CD14-positive monocyte (primary cell): ENCODE measurements around the gene ZDHHC8. TPM values are rescaled to one million over a fixed set of nuclear protein-coding genes. Genes with fewer than 3 reads are reported as not detected.

Experiments
- DNase-seq, 3 donors: peaks; one replicate each; pipeline ENCODE4 v3.0.0-alpha.2; 2011 to 2022
- H2AFZ ChIP-seq: 2 replicates; pipeline ENCODE4 v1.6.0; 2012; ENCODE audit warnings: mild to moderate bottlenecking, low read depth, low read length, inconsistent platforms; ENCODE audit not compliant: insufficient read depth, poor library complexity, severe bottlenecking
- H3K27ac ChIP-seq, 2 donors: 1 replicate in 1 of 2; 2 replicates in 1 of 2; pipeline ENCODE4 v1.5.1; 2012 to 2013; ENCODE audit warnings: low read length in 2 of 2, control low read depth in 1 of 2, inconsistent platforms in 1 of 2, low read depth in 1 of 2, mild to moderate bottlenecking in 1 of 2
- H3K27me3 ChIP-seq, 2 donors: one replicate each; pipeline versions ENCODE4 v1.6.0 to v1.6.1; 2011 to 2013; ENCODE audit warnings: low read length in 2 of 2; ENCODE audit not compliant: control insufficient read depth in 2 of 2, insufficient read depth in 2 of 2
- H3K36me3 ChIP-seq, 2 donors: replicated peaks in 1 of 2; 1 replicate in 1 of 2; 2 replicates in 1 of 2; pipeline versions ENCODE4 v1.5.1 to v1.6.1; 2012 to 2013; ENCODE audit warnings: low read length in 2 of 2, control low read depth in 1 of 2, inconsistent platforms in 1 of 2, mild to moderate bottlenecking in 1 of 2; ENCODE audit not compliant: insufficient read depth in 2 of 2, control insufficient read depth in 1 of 2
- H3K4me1 ChIP-seq, 2 donors: 1 replicate in 1 of 2; 2 replicates in 1 of 2; pipeline versions ENCODE4 v1.5.1 to v1.6.1; 2012 to 2013; ENCODE audit warnings: low read length in 2 of 2, control low read depth in 1 of 2, inconsistent platforms in 1 of 2, mild to moderate bottlenecking in 1 of 2, moderate library complexity in 1 of 2; ENCODE audit not compliant: insufficient read depth in 2 of 2, control insufficient read depth in 1 of 2
- H3K4me2 ChIP-seq: replicated peaks from 2 replicates; pipeline ENCODE3; 2012; ENCODE audit warnings: low read length, moderate library complexity, mild to moderate bottlenecking; ENCODE audit not compliant: poor library complexity, severe bottlenecking; ENCODE audit errors: extremely low read depth
- H3K4me3 ChIP-seq, 3 experiments: fragments of 200-600 bp in 1 of 3; sonication (generic) in 1 of 3; replicated peaks in 1 of 3; 1 replicate in 2 of 3; 2 replicates in 1 of 3; pipeline ENCODE4 v1.5.1; 2011 to 2013; ENCODE audit warnings: low read length in 3 of 3, mild to moderate bottlenecking in 3 of 3, control low read depth in 2 of 3, low read depth in 2 of 3, inconsistent platforms in 1 of 3, moderate library complexity in 1 of 3
- H3K79me2 ChIP-seq: 2 replicates; pipeline ENCODE4 v1.6.0; 2012; ENCODE audit warnings: mild to moderate bottlenecking, control low read depth, inconsistent platforms, low read length, moderate library complexity; ENCODE audit not compliant: insufficient read depth
- H3K9ac ChIP-seq: 2 replicates; pipeline ENCODE4 v1.6.0; 2017; ENCODE audit warnings: low read length, mild to moderate bottlenecking; ENCODE audit not compliant: insufficient read depth, poor library complexity, severe bottlenecking
- H3K9me3 ChIP-seq, 2 donors: replicated peaks in 1 of 2; 1 replicate in 1 of 2; 2 replicates in 1 of 2; pipeline versions ENCODE4 v1.5.1 to v1.6.1; 2012 to 2013; ENCODE audit warnings: low read length in 2 of 2, control low read depth in 1 of 2; ENCODE audit not compliant: control insufficient read depth in 1 of 2, insufficient read depth in 1 of 2
- H4K20me1 ChIP-seq: 2 replicates; pipeline ENCODE4 v1.6.0; 2012; ENCODE audit warnings: mild to moderate bottlenecking, low read length, control low read depth, moderate library complexity; ENCODE audit not compliant: insufficient read depth
- H3K27ac Mint-ChIP-seq, 7 donors: one replicate each; pipeline ENCODE4 v1.8.0; 2020; ENCODE audit warnings: mild to moderate bottlenecking in 7 of 7, mixed read lengths in 7 of 7, moderate library complexity in 6 of 7, inconsistent platforms in 2 of 7
- H3K27me3 Mint-ChIP-seq, 3 donors: one replicate each; pipeline ENCODE4 v1.8.0; 2021 to 2022; ENCODE audit warnings: low read depth in 3 of 3, mild to moderate bottlenecking in 3 of 3, mixed read lengths in 3 of 3, moderate library complexity in 3 of 3, inconsistent platforms in 1 of 3
- H3K36me3 Mint-ChIP-seq, 2 donors: one replicate each; pipeline ENCODE4 v1.8.0; 2020; ENCODE audit warnings: mixed read lengths in 2 of 2, inconsistent platforms in 1 of 2, mild to moderate bottlenecking in 1 of 2
- H3K4me1 Mint-ChIP-seq: one replicate; pipeline ENCODE4 v1.8.0; 2020; ENCODE audit warnings: mild to moderate bottlenecking, mixed read lengths
- H3K4me3 Mint-ChIP-seq, 2 donors: one replicate each; pipeline ENCODE4 v1.8.0; 2020; ENCODE audit warnings: mild to moderate bottlenecking in 2 of 2, mixed read lengths in 2 of 2, moderate library complexity in 1 of 2
- H3K9me3 Mint-ChIP-seq, 7 donors: one replicate each; pipeline ENCODE4 v1.8.0; 2020 to 2022; ENCODE audit warnings: mixed read lengths in 7 of 7, mild to moderate bottlenecking in 6 of 7, moderate library complexity in 6 of 7, inconsistent platforms in 2 of 7
- WGBS: methylation state at CpG from one replicate; pipeline ENCODE4 v1.1.5; 2013; ENCODE audit warnings: missing lambda C conversion rate; ENCODE audit not compliant: insufficient coverage; 5-methylcytosine and 5-hydroxymethylcytosine counted together
- intact Hi-C, 2 donors: fragments of 100-400 bp; cut with micrococcal nuclease; formaldehyde crosslinking; loops; one replicate each; pipeline versions ENCODE4 v1.15.0 to v1.15.1; 2023
- polyA plus RNA-seq, 3 donors: library from polyadenylated mRNA; depleted of rRNA in 1 of 3; unstranded in 2 of 3; stranded (reverse) in 1 of 3; fragments of 300-500 nt in 2 of 3; fragments of >200 nt in 1 of 3; fragmentation: Illumina TruSeq in 2 of 3; gene quantifications; 1 replicate in 2 of 3; 2 replicates in 1 of 3; pipeline ENCODE4 v1.2.3, GENCODE V29; 2012 to 2021
- TF ChIP-seq, protein P1 (sequence below): fragments of 200-600 bp; IDR thresholded peaks from one replicate; pipeline ENCODE4 v1.8.0; 2022; ENCODE audit warnings: antibody characterized with exemption, mild to moderate bottlenecking

ZDHHC8 gene
- polyA plus RNA-seq, 3 donors, result 0.73 to 76.3 (median 1.1) TPM

DNA sequence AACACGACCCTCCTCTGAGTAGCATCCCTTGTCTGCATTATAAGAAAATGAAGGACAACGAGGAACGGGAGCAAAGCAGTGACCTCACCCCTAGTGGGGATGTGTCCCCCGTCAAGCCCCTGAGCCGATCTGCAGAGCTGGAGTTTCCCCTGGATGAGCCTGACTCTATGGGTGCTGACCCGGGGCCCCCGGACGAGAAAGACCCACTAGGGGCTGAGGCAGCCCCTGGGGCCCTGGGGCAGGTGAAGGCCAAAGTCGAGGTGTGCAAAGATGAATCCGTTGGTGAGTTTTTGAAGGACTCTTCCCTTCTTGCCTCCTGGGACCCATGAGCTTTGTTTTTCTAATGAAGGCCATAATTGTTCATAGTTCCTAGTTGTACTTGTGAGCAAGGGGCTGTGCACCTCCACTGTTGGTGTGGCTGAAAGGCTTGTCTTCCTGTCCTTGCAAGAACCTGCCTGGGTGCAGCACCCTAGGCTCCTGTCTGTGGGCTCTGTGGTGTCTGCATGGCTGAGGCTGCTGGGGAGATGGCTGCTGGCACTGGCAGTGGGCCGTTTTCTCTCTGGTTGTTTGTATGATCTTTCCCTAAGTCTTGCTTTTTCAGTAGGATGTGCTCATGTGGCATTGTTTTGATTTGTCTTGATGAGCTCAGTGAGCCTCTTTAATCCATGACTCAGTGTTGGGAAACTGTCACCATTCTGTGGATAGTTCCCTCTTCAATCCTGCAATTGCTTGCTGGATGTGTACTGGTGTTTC lies 41.5 kb upstream of the ZDHHC8 start:
- H3K9me3 ChIP-seq, result no peaks in the 10 kb centered on the region
- no peaks in the 10 kb centered on the region for H3K4me1 Mint-ChIP-seq
- peaks cover 0 to 4% (median 0%) of the 10 kb centered on the region in 7 donors for H3K9me3 Mint-ChIP-seq
- H3K9ac ChIP-seq, result no peak overlapping the region
- H3K36me3 ChIP-seq, result peaks cover 94 to 98% of the 10 kb centered on the region in 2 donors
- no peak overlapping the region for H3K4me2 ChIP-seq
- H3K27me3 Mint-ChIP-seq, result peaks cover 0 to 4% (median 0%) of the 10 kb centered on the region in 3 donors
- H3K4me3 Mint-ChIP-seq, result no peak overlapping the region
- TF ChIP-seq, protein P1, sequence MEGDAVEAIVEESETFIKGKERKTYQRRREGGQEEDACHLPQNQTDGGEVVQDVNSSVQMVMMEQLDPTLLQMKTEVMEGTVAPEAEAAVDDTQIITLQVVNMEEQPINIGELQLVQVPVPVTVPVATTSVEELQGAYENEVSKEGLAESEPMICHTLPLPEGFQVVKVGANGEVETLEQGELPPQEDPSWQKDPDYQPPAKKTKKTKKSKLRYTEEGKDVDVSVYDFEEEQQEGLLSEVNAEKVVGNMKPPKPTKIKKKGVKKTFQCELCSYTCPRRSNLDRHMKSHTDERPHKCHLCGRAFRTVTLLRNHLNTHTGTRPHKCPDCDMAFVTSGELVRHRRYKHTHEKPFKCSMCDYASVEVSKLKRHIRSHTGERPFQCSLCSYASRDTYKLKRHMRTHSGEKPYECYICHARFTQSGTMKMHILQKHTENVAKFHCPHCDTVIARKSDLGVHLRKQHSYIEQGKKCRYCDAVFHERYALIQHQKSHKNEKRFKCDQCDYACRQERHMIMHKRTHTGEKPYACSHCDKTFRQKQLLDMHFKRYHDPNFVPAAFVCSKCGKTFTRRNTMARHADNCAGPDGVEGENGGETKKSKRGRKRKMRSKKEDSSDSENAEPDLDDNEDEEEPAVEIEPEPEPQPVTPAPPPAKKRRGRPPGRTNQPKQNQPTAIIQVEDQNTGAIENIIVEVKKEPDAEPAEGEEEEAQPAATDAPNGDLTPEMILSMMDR, result no peak
- no peak overlapping the region for H2AFZ ChIP-seq
- peaks cover 12% of the 10 kb centered on the region for H4K20me1 ChIP-seq
- H3K36me3 Mint-ChIP-seq, result peaks cover 96 to 100% of the 10 kb centered on the region in 2 donors
- intact Hi-C loops, result no loop called here
- no peaks in the 10 kb centered on the region for H3K4me1 ChIP-seq
- H3K79me2 ChIP-seq, result peaks cover 19% of the 10 kb centered on the region
- peak overlapping the region in 1 of 2 donors; percentile 7 for H3K27ac ChIP-seq
- 96% methylated on average over 9 of the region's 11 CpGs for WGBS
- no peak for DNase-seq
- peak overlapping the region in 3 of 7 donors; percentile 34 to 50 (median 41) for H3K27ac Mint-ChIP-seq
- no peaks in the 10 kb centered on the region for H3K27me3 ChIP-seq
- no peak overlapping the region for H3K4me3 ChIP-seq

DNA sequence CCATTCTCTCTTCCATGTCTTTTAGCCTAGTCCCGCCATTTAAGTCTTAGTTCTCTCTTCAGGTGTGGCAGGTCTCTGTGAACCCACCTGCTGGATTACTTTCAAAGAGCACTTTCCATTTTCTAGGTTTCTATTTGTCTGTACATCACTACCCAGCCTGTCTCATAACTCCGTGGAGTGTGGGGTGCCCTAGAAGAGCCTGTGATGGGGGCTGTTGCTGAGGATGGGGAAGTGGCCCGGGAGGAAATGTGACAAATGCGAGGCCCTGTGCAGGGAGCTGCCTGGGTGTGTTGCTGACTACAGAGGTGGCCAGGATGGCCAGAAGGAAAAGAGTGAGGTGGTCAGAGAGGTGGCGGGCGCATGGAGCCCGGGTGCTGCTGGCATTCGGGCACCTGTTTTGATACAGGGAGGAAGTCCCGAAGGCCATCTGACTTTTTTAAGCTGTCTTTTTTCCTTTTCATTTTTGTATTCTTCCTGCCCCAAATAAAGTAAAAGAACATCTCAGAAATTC lies 40.8 kb upstream of the ZDHHC8 start:
- Histone ChIP-seq H3K4me2 (no peak overlapping the region), H4K20me1 (peaks cover 5% of the 10 kb centered on the region), H3K9me3 (no peaks in the 10 kb centered on the region), H3K4me3 (no peak overlapping the region), H3K36me3 (peaks cover 98 to 100% of the 10 kb centered on the region in 2 donors), H3K4me1 (no peaks in the 10 kb centered on the region), H3K27ac (peak overlapping the region in 1 of 2 donors; percentile 7), H2AFZ (no peak overlapping the region), H3K9ac (no peak overlapping the region), H3K27me3 (no peaks in the 10 kb centered on the region), H3K79me2 (peaks cover 13% of the 10 kb centered on the region)
- H3K27me3 Mint-ChIP-seq, result peaks cover 0 to 4% (median 0%) of the 10 kb centered on the region in 3 donors
- TF ChIP-seq, protein P1, result no peak
- H3K9me3 Mint-ChIP-seq, result peaks cover 0 to 4% (median 0%) of the 10 kb centered on the region in 7 donors
- peak overlapping the region in 1 of 2 donors; percentile 10 for H3K4me3 Mint-ChIP-seq
- H3K4me1 Mint-ChIP-seq, result no peaks in the 10 kb centered on the region
- peaks cover 97 to 100% of the 10 kb centered on the region in 2 donors for H3K36me3 Mint-ChIP-seq
- H3K27ac Mint-ChIP-seq, result peak overlapping the region in 5 of 7 donors; percentile 4 to 41 (median 34)
- WGBS, result 0% methylated on average over 2 of the region's 9 CpGs
- intact Hi-C loops, result no loop called here
- DNase-seq, result no peak
